HL-60 (cell line): ENCODE data around the gene SCYGR4.

ENCODE experiments used
- POLR2AphosphoS5 ChIP-seq: IDR thresholded peaks from 2 replicates; pipeline ENCODE4 v1.6.1; 2012; ENCODE audit warnings: low read depth
- TF ChIP-seq, protein P1 (sequence below): IDR thresholded peaks from one replicate; pipeline ENCODE4 v1.5.1; 2011; ENCODE audit warnings: low read length, control low read depth, inconsistent platforms; ENCODE audit not compliant: insufficient read depth
- TF ChIP-seq, protein P2 (sequence below): IDR thresholded peaks from 2 replicates; pipeline ENCODE4 v1.6.1; 2012; ENCODE audit warnings: low read depth; ENCODE audit not compliant: insufficient replicate concordance

DNA sequence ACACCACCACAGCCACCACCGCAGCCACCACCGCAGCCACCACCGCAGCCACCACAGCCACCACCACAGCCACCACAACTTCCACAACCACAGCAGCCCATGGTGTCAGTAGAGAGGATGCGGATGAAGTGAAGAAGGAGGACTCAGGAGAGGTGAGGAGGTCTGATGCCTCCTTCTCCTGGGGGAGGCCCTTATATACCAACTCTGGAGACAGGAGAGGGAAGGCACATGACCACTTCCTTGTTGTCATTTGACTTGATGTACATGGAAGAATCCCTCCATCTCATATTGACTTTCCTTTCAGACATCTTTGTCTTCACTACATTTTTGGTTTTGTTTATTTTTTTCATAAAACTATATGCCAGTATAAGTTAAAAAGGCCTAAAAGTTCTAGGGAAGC is 2.6 kb upstream of the SCYGR4 start, which contains the start of gene SCYGR3:
- TF ChIP-seq, protein P1, sequence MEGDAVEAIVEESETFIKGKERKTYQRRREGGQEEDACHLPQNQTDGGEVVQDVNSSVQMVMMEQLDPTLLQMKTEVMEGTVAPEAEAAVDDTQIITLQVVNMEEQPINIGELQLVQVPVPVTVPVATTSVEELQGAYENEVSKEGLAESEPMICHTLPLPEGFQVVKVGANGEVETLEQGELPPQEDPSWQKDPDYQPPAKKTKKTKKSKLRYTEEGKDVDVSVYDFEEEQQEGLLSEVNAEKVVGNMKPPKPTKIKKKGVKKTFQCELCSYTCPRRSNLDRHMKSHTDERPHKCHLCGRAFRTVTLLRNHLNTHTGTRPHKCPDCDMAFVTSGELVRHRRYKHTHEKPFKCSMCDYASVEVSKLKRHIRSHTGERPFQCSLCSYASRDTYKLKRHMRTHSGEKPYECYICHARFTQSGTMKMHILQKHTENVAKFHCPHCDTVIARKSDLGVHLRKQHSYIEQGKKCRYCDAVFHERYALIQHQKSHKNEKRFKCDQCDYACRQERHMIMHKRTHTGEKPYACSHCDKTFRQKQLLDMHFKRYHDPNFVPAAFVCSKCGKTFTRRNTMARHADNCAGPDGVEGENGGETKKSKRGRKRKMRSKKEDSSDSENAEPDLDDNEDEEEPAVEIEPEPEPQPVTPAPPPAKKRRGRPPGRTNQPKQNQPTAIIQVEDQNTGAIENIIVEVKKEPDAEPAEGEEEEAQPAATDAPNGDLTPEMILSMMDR, result no peak
- TF ChIP-seq, protein P2, sequence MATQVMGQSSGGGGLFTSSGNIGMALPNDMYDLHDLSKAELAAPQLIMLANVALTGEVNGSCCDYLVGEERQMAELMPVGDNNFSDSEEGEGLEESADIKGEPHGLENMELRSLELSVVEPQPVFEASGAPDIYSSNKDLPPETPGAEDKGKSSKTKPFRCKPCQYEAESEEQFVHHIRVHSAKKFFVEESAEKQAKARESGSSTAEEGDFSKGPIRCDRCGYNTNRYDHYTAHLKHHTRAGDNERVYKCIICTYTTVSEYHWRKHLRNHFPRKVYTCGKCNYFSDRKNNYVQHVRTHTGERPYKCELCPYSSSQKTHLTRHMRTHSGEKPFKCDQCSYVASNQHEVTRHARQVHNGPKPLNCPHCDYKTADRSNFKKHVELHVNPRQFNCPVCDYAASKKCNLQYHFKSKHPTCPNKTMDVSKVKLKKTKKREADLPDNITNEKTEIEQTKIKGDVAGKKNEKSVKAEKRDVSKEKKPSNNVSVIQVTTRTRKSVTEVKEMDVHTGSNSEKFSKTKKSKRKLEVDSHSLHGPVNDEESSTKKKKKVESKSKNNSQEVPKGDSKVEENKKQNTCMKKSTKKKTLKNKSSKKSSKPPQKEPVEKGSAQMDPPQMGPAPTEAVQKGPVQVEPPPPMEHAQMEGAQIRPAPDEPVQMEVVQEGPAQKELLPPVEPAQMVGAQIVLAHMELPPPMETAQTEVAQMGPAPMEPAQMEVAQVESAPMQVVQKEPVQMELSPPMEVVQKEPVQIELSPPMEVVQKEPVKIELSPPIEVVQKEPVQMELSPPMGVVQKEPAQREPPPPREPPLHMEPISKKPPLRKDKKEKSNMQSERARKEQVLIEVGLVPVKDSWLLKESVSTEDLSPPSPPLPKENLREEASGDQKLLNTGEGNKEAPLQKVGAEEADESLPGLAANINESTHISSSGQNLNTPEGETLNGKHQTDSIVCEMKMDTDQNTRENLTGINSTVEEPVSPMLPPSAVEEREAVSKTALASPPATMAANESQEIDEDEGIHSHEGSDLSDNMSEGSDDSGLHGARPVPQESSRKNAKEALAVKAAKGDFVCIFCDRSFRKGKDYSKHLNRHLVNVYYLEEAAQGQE, result no peak
- no peak for TF ChIP-seq POLR2AphosphoS5
